Ovary (tissue), 3 donors: ENCODE data around the gene ARHGAP19.

Experiments used
- CTCF ChIP-seq, 3 donors: fragments of 450-650 bp in 2 of 3; fragments of 200-600 bp in 1 of 3; IDR thresholded peaks; one replicate each; pipeline versions ENCODE4 v1.5.1 to v1.8.0; 2016 to 2022; ENCODE audit warnings: antibody characterized with exemption in 3 of 3, mild to moderate bottlenecking in 1 of 3
- POLR2A ChIP-seq: fragments of 450-650 bp; IDR thresholded peaks from one replicate; pipeline ENCODE4 v1.6.1; 2017; ENCODE audit warnings: antibody characterized with exemption, mild to moderate bottlenecking, moderate library complexity
- donor health status: DM: no; HTN: no; CAD: no.

DNA sequence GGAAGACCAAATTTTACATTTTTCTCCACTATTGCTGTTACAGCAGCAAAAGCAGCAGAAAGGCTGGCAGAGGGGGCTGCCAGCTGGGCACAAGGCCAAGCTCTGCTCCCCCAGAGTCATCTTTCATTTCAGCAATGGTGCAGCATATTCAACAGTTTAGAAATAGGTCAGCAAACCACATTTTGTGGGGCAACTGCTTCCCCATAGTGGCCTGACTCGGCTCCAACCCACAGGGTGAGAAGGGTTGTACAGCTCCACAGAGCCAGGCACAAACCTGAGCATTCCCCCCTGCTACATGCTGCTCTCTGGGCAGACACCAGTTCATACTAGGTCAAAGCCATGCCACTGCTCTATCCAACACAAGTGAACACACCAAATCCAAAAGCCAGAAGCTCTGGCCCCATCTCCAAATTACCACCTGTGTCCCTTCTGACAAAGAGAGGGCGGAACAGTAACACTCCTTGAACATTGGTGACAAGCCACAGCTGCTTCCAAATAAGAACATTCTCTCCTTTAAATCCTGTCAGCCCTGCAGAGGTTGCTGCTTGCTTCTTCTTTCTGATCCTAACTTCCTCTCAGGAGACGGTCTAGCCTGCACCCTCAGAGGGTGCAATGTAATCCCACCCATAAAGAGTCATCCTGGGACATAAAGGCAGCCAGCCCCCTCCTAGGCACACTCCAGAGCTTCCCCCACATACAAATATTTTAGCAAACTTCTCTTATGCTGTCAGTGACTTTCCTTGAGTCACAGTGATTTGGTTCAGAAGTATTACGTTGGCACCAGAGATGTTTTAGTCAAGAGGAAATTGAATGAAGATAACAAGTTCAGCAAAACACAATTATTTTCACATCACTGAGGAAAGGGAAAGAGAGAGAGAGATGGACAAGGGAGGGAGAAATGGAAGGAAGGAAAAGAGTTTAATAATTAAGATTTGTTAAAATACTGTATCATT lies 67.7 kb downstream of the ARHGAP19 start:
- TF ChIP-seq POLR2A (no peak), CTCF (IDR thresholded peaks at IDR 0.05) (no peak)
